H1 (cell line): ENCODE measurements around the gene OXNAD1. TPM values are rescaled to one million over a fixed set of nuclear protein-coding genes. Genes with fewer than 3 reads are reported as not detected.

Source experiments
- CTCF ChIA-PET: fragments of 300-600 bp; sonication (Branson Sonifier 250); formaldehyde crosslinking; loops from one replicate; lab custom pipeline; 2021; ENCODE audit not compliant: partially characterized antibody; lab: Charles Lee
- POLR2A ChIA-PET: fragments of 300-600 bp; sonication (Branson Sonifier 250); formaldehyde crosslinking; loops from one replicate; lab custom pipeline; 2021; ENCODE audit warnings: inconsistent platforms; ENCODE audit not compliant: partially characterized antibody; lab: Charles Lee
- DNase-seq, 2 experiments: peaks; one replicate each; pipeline versions ENCODE4 v3.0.0 to v3.0.0-alpha.2; 2010 to 2022; ENCODE audit warnings: low spot score in 2 of 2, low read depth in 1 of 2, mixed read lengths in 1 of 2
- FAIRE-seq: peaks from 2 replicates; lab custom pipeline; 2011; peaks lifted over from hg19 to GRCh38; lab: Jason Lieb, UNC
- H2AFZ ChIP-seq: 2 replicates; pipeline ENCODE4 v1.8.1; 2012; ENCODE audit warnings: low read length, inconsistent platforms
- H2AK5ac ChIP-seq: 2 replicates; pipeline ENCODE4 v1.6.1; 2013; ENCODE audit warnings: low read depth, low read length
- H2BK120ac ChIP-seq: replicated peaks from 2 replicates; pipeline ENCODE3; 2013; ENCODE audit warnings: low read depth, low read length, inconsistent platforms
- H2BK12ac ChIP-seq: 2 replicates; pipeline ENCODE4 v1.6.1; 2013; ENCODE audit warnings: low read depth, low read length
- H2BK15ac ChIP-seq: 2 replicates; pipeline ENCODE4 v1.6.1; 2013; ENCODE audit warnings: low read length
- H2BK20ac ChIP-seq: 2 replicates; pipeline ENCODE4 v1.6.1; 2013; ENCODE audit warnings: low read length
- H2BK5ac ChIP-seq: 2 replicates; pipeline ENCODE4 v1.6.1; 2013; ENCODE audit warnings: low read depth, low read length
- H3K14ac ChIP-seq: 2 replicates; pipeline ENCODE4 v1.6.1; 2013; ENCODE audit warnings: inconsistent platforms; ENCODE audit not compliant: insufficient read length
- H3K18ac ChIP-seq: 2 replicates; pipeline ENCODE4 v1.6.1; 2013; ENCODE audit warnings: low read length; ENCODE audit errors: extremely low read depth
- H3K23ac ChIP-seq: 2 replicates; pipeline ENCODE4 v1.6.1; 2013; ENCODE audit warnings: inconsistent platforms; ENCODE audit not compliant: insufficient read length
- H3K23me2 ChIP-seq: 2 replicates; pipeline ENCODE4 v1.6.1; 2013; ENCODE audit warnings: low read depth, low read length
- H3K27ac ChIP-seq: 2 replicates; pipeline ENCODE4 v1.6.1; 2011; ENCODE audit warnings: low read depth, low read length, inconsistent platforms
- H3K27me3 ChIP-seq, 4 experiments: replicated peaks in 1 of 4; 1 replicate in 1 of 4; 2 replicates in 3 of 4; pipeline versions ENCODE4 v1.6.1 to v1.8.1; 2011 to 2013; ENCODE audit warnings: low read length in 3 of 4, mild to moderate bottlenecking in 3 of 4, inconsistent platforms in 2 of 4, mixed read lengths in 2 of 4, moderate library complexity in 1 of 4; ENCODE audit not compliant: control insufficient read depth in 3 of 4, insufficient read depth in 3 of 4; ENCODE audit errors: extremely low read depth in 1 of 4
- H3K36me3 ChIP-seq, 4 experiments: 2 replicates each; pipeline versions ENCODE4 v1.6.1 to v1.8.1; 2011 to 2013; ENCODE audit warnings: mild to moderate bottlenecking in 4 of 4, low read length in 3 of 4, moderate library complexity in 2 of 4, control low read depth in 1 of 4, inconsistent platforms in 1 of 4; ENCODE audit not compliant: insufficient read depth in 4 of 4, control insufficient read depth in 2 of 4
- H3K4ac ChIP-seq: replicated peaks from 2 replicates; pipeline ENCODE3; 2013; ENCODE audit warnings: low read length, low read depth, mixed read lengths, inconsistent platforms; ENCODE audit not compliant: insufficient read length
- H3K4me1 ChIP-seq, 4 experiments: replicated peaks in 1 of 4; 1 replicate in 1 of 4; 2 replicates in 3 of 4; pipeline versions ENCODE4 v1.6.1 to v1.8.1; 2011 to 2013; ENCODE audit warnings: low read length in 3 of 4, inconsistent platforms in 2 of 4, mixed read lengths in 1 of 4; ENCODE audit not compliant: insufficient read depth in 4 of 4, control insufficient read depth in 3 of 4
- H3K4me2 ChIP-seq, 2 experiments: 2 replicates each; pipeline versions ENCODE4 v1.6.1 to v1.8.1; 2011 to 2013; ENCODE audit warnings: low read depth in 2 of 2, low read length in 2 of 2, control low read depth in 1 of 2, inconsistent platforms in 1 of 2, mild to moderate bottlenecking in 1 of 2; ENCODE audit not compliant: insufficient read depth in 1 of 2
- H3K4me3 ChIP-seq, 4 experiments: fragments of 200-600, 300-600 bp in 1 of 4; sonication (generic), shearing (Covaris generic), sonication (Bioruptor Twin) in 1 of 4; 2 replicates each; pipeline versions ENCODE4 v1.5.1 to v1.8.1; 2011 to 2016; ENCODE audit warnings: low read length in 4 of 4, low read depth in 3 of 4, control low read depth in 2 of 4, inconsistent platforms in 2 of 4, mild to moderate bottlenecking in 2 of 4, mixed read lengths in 1 of 4, moderate library complexity in 1 of 4; ENCODE audit not compliant: insufficient read depth in 2 of 4; ENCODE audit errors: extremely low read depth in 1 of 4
- H3K56ac ChIP-seq: replicated peaks from 2 replicates; pipeline ENCODE3; 2013; ENCODE audit warnings: low read depth, mild to moderate bottlenecking, mixed read lengths, low read length, inconsistent platforms; ENCODE audit not compliant: insufficient read length
- H3K79me1 ChIP-seq: 2 replicates; pipeline ENCODE4 v1.6.1; 2013; ENCODE audit warnings: low read depth, low read length, control low read depth
- H3K79me2 ChIP-seq, 2 experiments: 2 replicates each; pipeline versions ENCODE4 v1.6.1 to v1.8.1; 2012 to 2013; ENCODE audit warnings: low read length in 2 of 2, mild to moderate bottlenecking in 2 of 2, inconsistent platforms in 1 of 2; ENCODE audit not compliant: insufficient read depth in 2 of 2, control insufficient read depth in 1 of 2
- H3K9ac ChIP-seq, 4 experiments: replicated peaks in 1 of 4; 1 replicate in 1 of 4; 2 replicates in 3 of 4; pipeline versions ENCODE4 v1.6.1 to v1.8.1; 2011 to 2013; ENCODE audit warnings: low read depth in 3 of 4, low read length in 3 of 4, control low read depth in 2 of 4, mild to moderate bottlenecking in 2 of 4, moderate library complexity in 2 of 4, inconsistent platforms in 1 of 4; ENCODE audit errors: extremely low read depth in 1 of 4
- H3K9me3 ChIP-seq, 2 experiments: 2 replicates each; pipeline versions ENCODE4 v1.6.1 to v1.8.1; 2012 to 2013; ENCODE audit warnings: mild to moderate bottlenecking in 2 of 2, moderate library complexity in 2 of 2, control low read depth in 1 of 2, inconsistent platforms in 1 of 2, low read depth in 1 of 2, low read length in 1 of 2, mixed read lengths in 1 of 2; ENCODE audit not compliant: insufficient read depth in 2 of 2
- H4K20me1 ChIP-seq, 2 experiments: replicated peaks in 1 of 2; 2 replicates each; pipeline versions ENCODE3 to v1.8.1; 2011 to 2013; ENCODE audit warnings: inconsistent platforms in 2 of 2, low read length in 2 of 2, mild to moderate bottlenecking in 1 of 2; ENCODE audit not compliant: insufficient read depth in 2 of 2, control insufficient read depth in 1 of 2
- H4K5ac ChIP-seq: 2 replicates; pipeline ENCODE4 v1.6.1; 2013; ENCODE audit warnings: low read length, low read depth, mixed read lengths, inconsistent platforms; ENCODE audit not compliant: insufficient read length
- H4K8ac ChIP-seq: 2 replicates; pipeline ENCODE4 v1.8.0; 2013; ENCODE audit warnings: mild to moderate bottlenecking, moderate library complexity, low read length, inconsistent platforms; ENCODE audit not compliant: insufficient read depth; ENCODE audit errors: extremely low read depth
- H4K91ac ChIP-seq: replicated peaks from 2 replicates; pipeline ENCODE3; 2013; ENCODE audit warnings: low read length, mixed read lengths, inconsistent platforms; ENCODE audit not compliant: insufficient read length
- ATF3 ChIP-seq: IDR thresholded peaks from 2 replicates; pipeline ENCODE4 v1.6.1; 2011; ENCODE audit warnings: low read depth, mild to moderate bottlenecking, low read length; ENCODE audit not compliant: insufficient read depth
- BRCA1 ChIP-seq: IDR thresholded peaks from 2 replicates; pipeline ENCODE4 v1.6.1; 2012; ENCODE audit warnings: low read depth, low read length, improper control_type of control experiment
- GABPA ChIP-seq: IDR thresholded peaks from 2 replicates; pipeline ENCODE4 v1.6.1; 2011; ENCODE audit warnings: mild to moderate bottlenecking, low read length, moderate library complexity, borderline replicate concordance; ENCODE audit not compliant: insufficient read depth
- POU5F1 ChIP-seq: IDR thresholded peaks from 2 replicates; pipeline ENCODE4 v1.6.1; 2011; ENCODE audit warnings: low read depth, mild to moderate bottlenecking, low read length, moderate library complexity
- RXRA ChIP-seq: IDR thresholded peaks from 2 replicates; pipeline ENCODE4 v1.6.1; 2011; ENCODE audit warnings: low read depth, mild to moderate bottlenecking, low read length, moderate library complexity; ENCODE audit not compliant: insufficient read depth
- SIX5 ChIP-seq: IDR thresholded peaks from 2 replicates; pipeline ENCODE4 v1.6.1; 2011; ENCODE audit warnings: mild to moderate bottlenecking, low read depth, low read length
- WGBS, 2 experiments: shearing (Covaris generic) in 1 of 2; methylation state at CpG; one replicate each; pipeline versions ENCODE4 v1.1.6 to v1.1.7; 2013 to 2015; ENCODE audit warnings: low lambda C conversion rate in 2 of 2, mixed read lengths in 2 of 2, inconsistent platforms in 1 of 2, low coverage in 1 of 2, missing lambda C conversion rate in 1 of 2; ENCODE audit not compliant: insufficient replicate concordance in 2 of 2, insufficient coverage in 1 of 2, insufficient read length in 1 of 2; ENCODE audit errors: extremely low coverage in 1 of 2, missing lambda C conversion rate in 1 of 2; 5-methylcytosine and 5-hydroxymethylcytosine counted together
- polyA plus RNA-seq, 7 experiments: library from polyadenylated mRNA; depleted of rRNA in 3 of 7; stranded (reverse) in 5 of 7; unstranded in 2 of 7; fragments of >200 nt in 5 of 7; fragments of 200-250 nt in 2 of 7; gene quantifications; 1 replicate in 5 of 7; 2 replicates in 1 of 7; 4 replicates in 1 of 7; pipeline versions ENCODE4 v1.2.1 to v1.2.3, GENCODE V29; 2011 to 2013; ENCODE audit warnings: missing spikeins in 2 of 7, mixed read lengths in 2 of 7
- total RNA-seq: library from RNA; stranded (reverse); fragmentation: NEBNext Ultra II Directional; extraction: Animal tissue kit (Norgen Biotek cat#: 25700); gene quantifications from 2 replicates; pipeline ENCODE4 v1.2.1, GENCODE V29; 2021

Gene OXNAD1
- total and polyA plus RNA-seq, 2 of the 8 experiments (the other 6 are each of a cell fraction or from before 2014, with no cell fraction given): 14.9 to 24.8 TPM

GRCh38 chr3:16335772-16336645 lies 71.0 kb downstream of the OXNAD1 start:
- H3K27me3 ChIP-seq: no peaks in the 10 kb centered on the region
- no peaks in the 10 kb centered on the region for H3K79me2 ChIP-seq
- 85% methylated on average over 14 of the region's 14 CpGs; no CpG with 5 or more reads in 1 of the 2 experiments for WGBS, 2 experiments
- no peak overlapping the region for H3K14ac ChIP-seq
- 0 out of 2 replicates have a peak, but pooled peaks cover 2% of the 10 kb centered on the region for H3K79me1 ChIP-seq
- H2AK5ac ChIP-seq: no peak overlapping the region
- H3K9me3 ChIP-seq: peaks cover 0 to 4% of the 10 kb centered on the region in 2 experiments; a peak in 2 of 4 replicates
- no peak overlapping the region for H3K9ac ChIP-seq
- peak overlapping the region; percentile 45 for H4K91ac ChIP-seq
- H4K8ac ChIP-seq: peak overlapping the region; percentile 29
- no peak overlapping the region for H3K4ac ChIP-seq
- H2BK20ac ChIP-seq: no peak overlapping the region
- no peak overlapping the region for H2BK15ac ChIP-seq
- no peak overlapping the region for H2BK120ac ChIP-seq
- H3K4me2 ChIP-seq: no peak overlapping the region
- no peak overlapping the region for H2BK5ac ChIP-seq
- H3K36me3 ChIP-seq: peaks cover under 1 to 5% (median 3%) of the 10 kb centered on the region in 4 experiments; a peak in 4 of 8 replicates
- H3K18ac ChIP-seq: no peak overlapping the region
- H3K23ac ChIP-seq: no peak overlapping the region
- DNase-seq: no peak
- H3K23me2 ChIP-seq: no peaks in the 10 kb centered on the region
- no peak overlapping the region for H2BK12ac ChIP-seq
- H3K27ac ChIP-seq: no peak overlapping the region
- no peaks in the 10 kb centered on the region; a peak in 2 of 7 replicates for H3K4me1 ChIP-seq
- no peak overlapping the region for H3K56ac ChIP-seq
- H4K20me1 ChIP-seq: no peaks in the 10 kb centered on the region
- H2AFZ ChIP-seq: no peak overlapping the region
- ChIA-PET POLR2A (interaction anchor here (0.6 kb wide), 1 partner anchor 10 kb away, joined by 3 read pairs; no protein-coding TSS in a partner anchor), CTCF (interaction anchor here (0.6 to 5.2 kb wide), 6 partner anchors 17 to 181 kb away, joined by 3 to 41 read pairs (median 5); partner anchors contain the start of gene RFTN1)
- H3K4me3 ChIP-seq: no peak overlapping the region
- no peak for FAIRE-seq
- H4K5ac ChIP-seq: no peak overlapping the region
- TF ChIP-seq SIX5 (no peak), RXRA (no peak), POU5F1 (no peak), GABPA (no peak), BRCA1 (no peak), ATF3 (no peak)
